ENCODE data around the gene CLIC4. TPM values are rescaled to one million over a fixed set of nuclear protein-coding genes. Genes with fewer than 3 reads are reported as not detected.

Gene CLIC4
- polyA plus RNA-seq, 1 donor (not counting 4 experiments of a cell fraction or from before 2014, with no cell fraction given): 130 TPM

DNA sequence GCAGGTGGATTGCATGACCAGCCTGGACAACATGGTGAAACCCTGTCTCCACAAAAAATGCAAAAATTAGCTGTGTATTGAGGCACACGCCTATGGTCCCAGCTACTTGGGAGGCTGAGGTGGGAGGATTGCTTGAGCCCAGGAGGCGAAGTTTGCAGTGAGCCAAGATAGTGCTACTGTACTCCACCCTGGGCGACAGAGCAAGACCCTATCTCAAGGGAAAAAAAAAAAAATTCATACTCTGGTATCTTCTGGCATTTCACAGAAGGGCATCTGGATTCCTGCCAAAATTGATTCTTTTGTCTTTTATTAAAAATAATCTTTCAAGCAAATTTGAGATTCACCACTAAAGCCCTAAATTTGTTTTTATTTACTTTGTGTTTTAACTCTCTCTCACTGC lies 19.2 kb downstream of the CLIC4 start:
- H3K9me1 ChIP-seq (ENCODE audit: control insufficient read depth, extremely low read depth, insufficient read depth, low read length): no peaks in the 10 kb centered on the region
- dilution Hi-C loops (cut with MboI; ENCODE audit: extremely low pct_ligation_motif_present, low sequenced_read_pairs): no loop called here
- H3K27ac ChIP-seq (ENCODE audit: control insufficient read depth, insufficient read depth, low read length): no peak overlapping the region
- no peaks in the 10 kb centered on the region for H3K27me3 ChIP-seq (ENCODE audit: control insufficient read depth, extremely low read depth, insufficient read depth, low read length)
- no peak for TF ChIP-seq EZH2 (IDR thresholded peaks at IDR 0.05; ENCODE audit: low read length)
- TF ChIP-seq, protein P1, sequence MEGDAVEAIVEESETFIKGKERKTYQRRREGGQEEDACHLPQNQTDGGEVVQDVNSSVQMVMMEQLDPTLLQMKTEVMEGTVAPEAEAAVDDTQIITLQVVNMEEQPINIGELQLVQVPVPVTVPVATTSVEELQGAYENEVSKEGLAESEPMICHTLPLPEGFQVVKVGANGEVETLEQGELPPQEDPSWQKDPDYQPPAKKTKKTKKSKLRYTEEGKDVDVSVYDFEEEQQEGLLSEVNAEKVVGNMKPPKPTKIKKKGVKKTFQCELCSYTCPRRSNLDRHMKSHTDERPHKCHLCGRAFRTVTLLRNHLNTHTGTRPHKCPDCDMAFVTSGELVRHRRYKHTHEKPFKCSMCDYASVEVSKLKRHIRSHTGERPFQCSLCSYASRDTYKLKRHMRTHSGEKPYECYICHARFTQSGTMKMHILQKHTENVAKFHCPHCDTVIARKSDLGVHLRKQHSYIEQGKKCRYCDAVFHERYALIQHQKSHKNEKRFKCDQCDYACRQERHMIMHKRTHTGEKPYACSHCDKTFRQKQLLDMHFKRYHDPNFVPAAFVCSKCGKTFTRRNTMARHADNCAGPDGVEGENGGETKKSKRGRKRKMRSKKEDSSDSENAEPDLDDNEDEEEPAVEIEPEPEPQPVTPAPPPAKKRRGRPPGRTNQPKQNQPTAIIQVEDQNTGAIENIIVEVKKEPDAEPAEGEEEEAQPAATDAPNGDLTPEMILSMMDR (optimal IDR thresholded peaks at IDR 0.05 in 1 of 3, IDR thresholded peaks at IDR 0.05 in 1 of 3, conservative IDR thresholded peaks at IDR 0.05 in 1 of 3; ENCODE audit: extremely low read depth in 1 of 3, insufficient read depth in 2 of 3, low read length in 3 of 3): no peak
- no peak for FAIRE-seq
- no peak overlapping the region for H3K4me2 ChIP-seq (ENCODE audit: control insufficient read depth, extremely low read depth, insufficient read depth, low read depth, low read length)
- H3K9ac ChIP-seq (ENCODE audit: control insufficient read depth, extremely low read depth, insufficient read depth, low read length): no peak overlapping the region
- H3K4me3 ChIP-seq (ENCODE audit: control insufficient read depth in 2 of 3, extremely low read depth in 1 of 3, insufficient read depth in 2 of 3, low read depth in 1 of 3, low read length in 3 of 3): no peak overlapping the region
- peaks cover 20% of the 10 kb centered on the region for H3K4me1 ChIP-seq (ENCODE audit: control insufficient read depth, extremely low read depth, insufficient read depth, low read length)
- peaks cover 78% of the 10 kb centered on the region for H3K79me2 ChIP-seq (ENCODE audit: control insufficient read depth, insufficient read depth, low read length)
- H2AFZ ChIP-seq (ENCODE audit: control insufficient read depth, low read length): no peak overlapping the region
- no peak for DNase-seq (ENCODE audit: low read depth, low spot score)
- no peaks in the 10 kb centered on the region for H3K9me3 ChIP-seq (ENCODE audit: control insufficient read depth, low read depth, low read length)
- H3K36me3 ChIP-seq (ENCODE audit: control insufficient read depth in 2 of 2, extremely low read depth in 1 of 2, insufficient read depth in 2 of 2, low read length in 2 of 2): peaks cover 0 to 1% of the 10 kb centered on the region in 2 experiments
- peaks cover 8% of the 10 kb centered on the region for H4K20me1 ChIP-seq (ENCODE audit: control insufficient read depth, extremely low read depth, insufficient read depth, low read length)

DNA sequence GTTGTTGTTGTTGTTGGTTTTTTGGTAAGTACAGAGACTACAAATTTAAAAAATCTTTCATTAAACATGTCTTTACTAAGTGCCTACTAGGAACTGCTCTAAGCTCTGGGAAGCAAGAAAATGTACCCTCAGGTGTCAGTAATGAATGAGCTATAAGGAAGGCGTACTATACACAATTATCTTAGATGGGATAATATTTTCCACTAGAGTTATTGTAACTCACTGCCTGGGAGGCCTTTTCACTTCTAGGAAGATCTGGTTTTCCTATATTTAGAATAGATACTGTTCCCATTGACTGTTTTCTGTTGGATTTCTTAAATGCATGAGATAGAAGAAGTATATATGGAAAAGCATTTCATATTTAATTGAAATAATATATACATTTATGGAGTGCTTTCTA lies 19.6 kb downstream of the CLIC4 start:
- no peaks in the 10 kb centered on the region for H3K27me3 ChIP-seq (ENCODE audit: control insufficient read depth, extremely low read depth, insufficient read depth, low read length)
- FAIRE-seq (no peak), DNase-seq (ENCODE audit: low read depth, low spot score) (no peak)
- H3K9me1 ChIP-seq (ENCODE audit: control insufficient read depth, extremely low read depth, insufficient read depth, low read length): no peaks in the 10 kb centered on the region
- H3K79me2 ChIP-seq (ENCODE audit: control insufficient read depth, insufficient read depth, low read length): peaks cover 78% of the 10 kb centered on the region
- H4K20me1 ChIP-seq (ENCODE audit: control insufficient read depth, extremely low read depth, insufficient read depth, low read length): peaks cover 8% of the 10 kb centered on the region
- peaks cover 24% of the 10 kb centered on the region for H3K4me1 ChIP-seq (ENCODE audit: control insufficient read depth, extremely low read depth, insufficient read depth, low read length)
- no peak overlapping the region for H3K27ac ChIP-seq (ENCODE audit: control insufficient read depth, insufficient read depth, low read length)
- TF ChIP-seq, protein P1 (optimal IDR thresholded peaks at IDR 0.05 in 1 of 3, IDR thresholded peaks at IDR 0.05 in 1 of 3, conservative IDR thresholded peaks at IDR 0.05 in 1 of 3; ENCODE audit: extremely low read depth in 1 of 3, insufficient read depth in 2 of 3, low read length in 3 of 3): no peak
- no peak for TF ChIP-seq EZH2 (IDR thresholded peaks at IDR 0.05; ENCODE audit: low read length)
- H3K4me3 ChIP-seq (ENCODE audit: control insufficient read depth in 2 of 3, extremely low read depth in 1 of 3, insufficient read depth in 2 of 3, low read depth in 1 of 3, low read length in 3 of 3): no peak overlapping the region
- dilution Hi-C loops (cut with MboI; ENCODE audit: extremely low pct_ligation_motif_present, low sequenced_read_pairs): no loop called here
- H3K9me3 ChIP-seq (ENCODE audit: control insufficient read depth, low read depth, low read length): no peaks in the 10 kb centered on the region
- H2AFZ ChIP-seq (ENCODE audit: control insufficient read depth, low read length): no peak overlapping the region
- H3K4me2 ChIP-seq (ENCODE audit: control insufficient read depth, extremely low read depth, insufficient read depth, low read depth, low read length): no peak overlapping the region
- peaks cover 0 to 1% of the 10 kb centered on the region in 2 experiments for H3K36me3 ChIP-seq (ENCODE audit: control insufficient read depth in 2 of 2, extremely low read depth in 1 of 2, insufficient read depth in 2 of 2, low read length in 2 of 2)
- no peak overlapping the region for H3K9ac ChIP-seq (ENCODE audit: control insufficient read depth, extremely low read depth, insufficient read depth, low read length)

Measured in keratinocyte (primary cell).